Aorta (tissue), 5 donors: ENCODE data around the gene SYNE1. TPM values are rescaled to one million over a fixed set of nuclear protein-coding genes. Genes with fewer than 3 reads are reported as not detected.

Source experiments
- ATAC-seq: fragments of 200-7000 bp; cut with Tn5 transposase; one replicate; pipeline ENCODE4 v1.9.1; 2022; ENCODE audit warnings: moderate library complexity; ENCODE audit not compliant: low FRiP score
- DNase-seq, 2 donors: peaks; one replicate each; pipeline ENCODE4 v3.0.0-alpha.2; 2020
- H3K27ac ChIP-seq, 2 donors: one replicate each; pipeline ENCODE4 v1.5.1; 2013; ENCODE audit warnings: low read length in 2 of 2, mild to moderate bottlenecking in 2 of 2, moderate library complexity in 2 of 2, control low read depth in 1 of 2, inconsistent platforms in 1 of 2, low read depth in 1 of 2
- H3K27me3 ChIP-seq, 2 donors: one replicate each; pipeline ENCODE4 v1.6.1; 2013; ENCODE audit warnings: control low read depth in 1 of 2, low read length in 1 of 2, mild to moderate bottlenecking in 1 of 2, moderate library complexity in 1 of 2; ENCODE audit not compliant: insufficient read depth in 2 of 2, control insufficient read depth in 1 of 2
- H3K36me3 ChIP-seq, 2 donors: one replicate each; pipeline ENCODE4 v1.6.1; 2013; ENCODE audit warnings: control low read depth in 1 of 2, low read length in 1 of 2, mild to moderate bottlenecking in 1 of 2; ENCODE audit not compliant: insufficient read depth in 2 of 2, control insufficient read depth in 1 of 2
- H3K4me1 ChIP-seq, 2 donors: one replicate each; pipeline ENCODE4 v1.6.1; 2013; ENCODE audit warnings: low read length in 2 of 2, control low read depth in 1 of 2, mild to moderate bottlenecking in 1 of 2, moderate library complexity in 1 of 2; ENCODE audit not compliant: insufficient read depth in 2 of 2, control insufficient read depth in 1 of 2
- H3K4me3 ChIP-seq, 2 donors: one replicate each; pipeline ENCODE4 v1.5.1; 2013; ENCODE audit warnings: low read length in 2 of 2, control low read depth in 1 of 2, mild to moderate bottlenecking in 1 of 2
- H3K9me3 ChIP-seq: one replicate; pipeline ENCODE4 v1.6.1; 2013; ENCODE audit warnings: mild to moderate bottlenecking, low read length; ENCODE audit not compliant: control insufficient read depth
- WGBS, 2 donors: extraction: QIAGEN DNeasy Blood & Tissue Kit; methylation state at CpG; one replicate each; pipeline ENCODE4 v1.1.7; 2013; 5-methylcytosine and 5-hydroxymethylcytosine counted together
- intact Hi-C, 2 donors: fragments of 100-400 bp; cut with DNase I; formaldehyde crosslinking; loops; one replicate each; pipeline versions ENCODE4 v1.14.2 to v1.15.0; 2022
- polyA plus RNA-seq, 2 donors: library from polyadenylated mRNA; stranded (reverse); fragments of 200-250 nt; gene quantifications; one replicate each; pipeline ENCODE4 v1.2.3, GENCODE V29; 2013
- total RNA-seq, 2 donors: library from RNA; stranded (reverse); fragmentation: NEBNext Ultra II Directional; extraction: Animal tissue kit (Norgen Biotek cat#: 25700); gene quantifications; one replicate each; pipeline ENCODE4 v1.2.1, GENCODE V29; 2021
- donor health status: healthy with polysubstance abuse.
- donor health status: Bipolar disorder and iron deficiency.
- donor health status: DM: no; HTN: no; CAD: no.
- donor health status: DM: no; HTN: no; CAD: no.
- donor health status: DM: yes; HTN: yes; CAD: no.

SYNE1 gene
- total and polyA plus RNA-seq, 4 donors, result 54.3 to 356 (median 221) TPM

DNA sequence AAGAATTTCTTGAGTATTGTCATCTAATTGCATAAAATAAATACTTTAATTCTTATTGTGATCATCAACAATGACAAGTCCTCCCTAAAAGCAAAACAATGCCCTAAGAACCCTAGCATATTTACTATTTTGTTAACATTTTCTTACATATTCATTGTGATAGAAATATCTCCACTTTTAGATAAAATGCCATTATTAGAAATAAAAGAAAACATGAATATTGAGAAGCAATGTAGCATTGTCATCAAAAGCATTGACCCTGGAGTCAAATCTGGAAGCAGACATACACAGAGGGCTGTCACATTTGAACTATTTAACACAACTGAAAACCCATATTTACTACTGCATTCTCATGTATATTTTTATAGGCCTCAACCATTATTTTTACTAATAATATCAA, 257.7 kb downstream of the SYNE1 start:
- Histone ChIP-seq H3K27me3 (no peaks in the 10 kb centered on the region), H3K4me1 (peaks cover 0 to 2% of the 10 kb centered on the region in 2 donors), H3K27ac (peak overlapping the region in 1 of 2 donors; percentile 11), H3K4me3 (peak overlapping the region; percentile 86 to 91), H3K36me3 (peaks cover 0 to 6% of the 10 kb centered on the region in 2 donors), H3K9me3 (no peaks in the 10 kb centered on the region)
- intact Hi-C loops, result loop anchor here in 1 of 2 donors (5.0 kb wide), 1 partner anchor 53 kb away; no protein-coding TSS in a partner anchor
- DNase-seq (no peak), ATAC-seq (no peak)

GRCh38 chr6:152378169-152378568, 259.0 kb downstream of the SYNE1 start:
- WGBS, 2 donors, result 22 to 38% methylated on average over 4 of the region's 4 CpGs
- no peaks in the 10 kb centered on the region for H3K27me3 ChIP-seq
- peaks cover 0 to 2% of the 10 kb centered on the region in 2 donors for H3K4me1 ChIP-seq
- ATAC-seq (no peak), DNase-seq (no peak)
- intact Hi-C loops, result loop anchor here in 1 of 2 donors (5.0 kb wide), 1 partner anchor 54 kb away; no protein-coding TSS in a partner anchor
- no peaks in the 10 kb centered on the region for H3K9me3 ChIP-seq
- peak overlapping the region; percentile 56 to 70 for H3K4me3 ChIP-seq
- peaks cover 0 to 6% of the 10 kb centered on the region in 2 donors for H3K36me3 ChIP-seq
- H3K27ac ChIP-seq, result peak overlapping the region; percentile 67 to 70

- 94 to 96% methylated on average over 6 of the region's 6 CpGs for WGBS, 2 donors
- ATAC-seq (no peak), DNase-seq (no peak)
- Histone ChIP-seq H3K27me3 (no peaks in the 10 kb centered on the region), H3K9me3 (no peaks in the 10 kb centered on the region), H3K27ac (no peak overlapping the region), H3K4me3 (no peak overlapping the region), H3K36me3 (peaks cover 3 to 9% of the 10 kb centered on the region in 2 donors), H3K4me1 (peaks cover 0 to 1% of the 10 kb centered on the region in 2 donors)
- intact Hi-C loops, result loop anchor here in 1 of 2 donors (5.0 kb wide), 1 partner anchor 57 kb away; no protein-coding TSS in a partner anchor
Measured at GRCh38 chr6:152375197-152375596, 262.0 kb downstream of the SYNE1 start.

- Histone ChIP-seq H3K4me1 (peaks cover 1 to 2% of the 10 kb centered on the region in 2 donors), H3K4me3 (no peak overlapping the region), H3K36me3 (peaks cover 3 to 9% of the 10 kb centered on the region in 2 donors), H3K27ac (no peak overlapping the region), H3K9me3 (no peaks in the 10 kb centered on the region), H3K27me3 (no peaks in the 10 kb centered on the region)
- ATAC-seq, result no peak
- no peak for DNase-seq
- WGBS, 2 donors, result 96 to 100% methylated on average over 2 of the region's 2 CpGs
- intact Hi-C loops, result no loop called here
Measured at GRCh38 chr6:152372945-152373344, 264.2 kb downstream of the SYNE1 start.

DNA sequence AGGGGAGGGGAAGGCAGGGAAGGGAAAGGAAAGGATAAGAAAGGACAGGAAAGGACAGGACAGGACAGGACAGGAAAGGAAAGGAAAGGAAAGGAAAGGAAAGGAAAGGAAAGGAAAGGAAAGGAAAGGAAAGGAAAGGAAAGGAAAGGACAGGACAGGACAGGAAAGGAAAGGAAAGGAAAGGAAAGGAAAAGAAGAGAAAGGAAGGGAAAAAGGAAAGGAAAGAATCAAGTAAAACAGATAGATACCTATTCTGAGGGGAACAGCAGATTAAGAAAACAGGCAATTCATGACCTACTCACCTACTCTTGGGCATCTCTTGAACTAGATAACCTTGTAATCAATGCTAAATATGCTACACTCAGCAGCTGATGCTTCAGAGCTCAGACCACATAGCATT, 265.4 kb downstream of the SYNE1 start:
- H3K27me3 ChIP-seq, result no peaks in the 10 kb centered on the region
- H3K4me3 ChIP-seq, result no peak overlapping the region
- DNase-seq (no peak), ATAC-seq (no peak)
- no peaks in the 10 kb centered on the region for H3K9me3 ChIP-seq
- peaks cover 1 to 2% of the 10 kb centered on the region in 2 donors for H3K4me1 ChIP-seq
- peaks cover 3 to 13% of the 10 kb centered on the region in 2 donors for H3K36me3 ChIP-seq
- intact Hi-C loops, result no loop called here
- H3K27ac ChIP-seq, result no peak overlapping the region

DNA sequence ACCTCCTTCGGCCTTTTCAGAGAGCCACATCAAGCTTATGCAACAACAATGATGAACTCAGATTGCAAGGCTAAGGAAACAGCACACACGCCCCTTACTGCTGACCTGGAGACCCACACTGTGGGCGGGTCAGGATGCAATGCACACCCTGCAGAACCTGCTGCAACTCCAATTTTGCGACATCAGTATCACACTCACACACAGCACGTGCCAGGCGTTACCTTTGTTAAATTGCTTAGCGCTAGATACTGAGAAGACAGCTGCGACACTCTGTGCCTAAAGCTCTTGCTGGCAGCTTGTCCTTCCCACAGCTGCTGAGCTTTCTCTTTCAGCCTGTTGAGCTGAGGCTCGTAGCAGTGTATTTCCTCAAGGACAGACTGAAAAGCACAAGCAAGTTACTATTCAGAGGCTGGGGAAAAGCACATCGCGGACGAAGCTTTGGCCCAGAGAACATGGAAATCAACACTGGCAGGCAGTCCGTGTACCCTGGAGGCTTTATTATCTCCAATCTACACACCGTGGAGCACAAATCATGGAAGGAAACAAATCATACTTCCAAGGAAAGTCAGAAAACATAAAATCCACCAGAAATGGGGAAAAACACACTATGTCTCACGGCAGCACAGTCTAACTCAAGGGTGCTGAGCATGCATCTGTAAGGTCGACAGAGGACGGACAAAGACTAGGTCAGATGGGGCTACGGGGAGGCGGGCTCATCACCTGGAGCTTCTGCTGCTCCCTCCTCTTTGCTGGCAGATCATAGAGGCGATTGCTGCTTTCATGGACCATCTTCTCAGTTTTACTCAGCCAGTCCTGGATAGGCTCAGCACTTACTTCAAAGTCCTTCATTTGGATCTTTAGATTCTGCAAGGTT, 268.2 kb downstream of the SYNE1 start:
- Histone ChIP-seq H3K4me1 (peaks cover 1 to 2% of the 10 kb centered on the region in 2 donors), H3K27me3 (no peaks in the 10 kb centered on the region), H3K36me3 (peaks cover 3 to 10% of the 10 kb centered on the region in 2 donors), H3K9me3 (no peaks in the 10 kb centered on the region), H3K27ac (peak overlapping the region in 1 of 2 donors; percentile 66), H3K4me3 (no peak overlapping the region)
- DNase-seq (no peak), ATAC-seq (peak; percentile 81)
- 32 to 42% methylated on average over 20 of the region's 20 CpGs for WGBS, 2 donors
- intact Hi-C loops, result loop anchor here in 1 of 2 donors (5.0 kb wide), 1 partner anchor 103 kb away; no protein-coding TSS in a partner anchor

DNA sequence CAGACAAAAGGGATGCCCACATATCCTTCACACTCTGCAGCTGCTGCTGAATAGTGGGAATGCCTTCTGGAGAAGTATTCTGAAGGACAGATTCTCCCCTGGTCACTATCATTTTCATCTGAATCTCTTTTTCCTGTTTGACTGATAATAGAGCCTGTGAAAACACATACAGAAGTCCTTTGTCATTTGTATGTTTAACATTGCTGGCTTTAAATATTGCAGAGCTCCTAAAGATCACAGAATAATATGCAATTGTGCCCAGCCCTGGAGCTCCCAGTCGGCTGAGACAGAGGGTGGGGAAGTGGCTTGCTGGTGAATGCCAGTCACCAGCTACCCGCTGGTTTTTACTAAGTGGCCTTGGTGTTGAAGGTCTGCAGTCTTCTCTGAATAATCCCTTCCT, 272.3 kb downstream of the SYNE1 start:
- H3K36me3 ChIP-seq, result peaks cover 12 to 13% of the 10 kb centered on the region in 2 donors
- no peaks in the 10 kb centered on the region for H3K4me1 ChIP-seq
- H3K9me3 ChIP-seq, result no peaks in the 10 kb centered on the region
- intact Hi-C loops, result loop anchor here in 1 of 2 donors (5.0 kb wide), 1 partner anchor 107 kb away; no protein-coding TSS in a partner anchor
- H3K27me3 ChIP-seq, result no peaks in the 10 kb centered on the region
- ATAC-seq (no peak), DNase-seq (no peak)
- WGBS, 2 donors, result 68 to 77% methylated on average over 2 of the region's 2 CpGs
- no peak overlapping the region for H3K27ac ChIP-seq
- no peak overlapping the region for H3K4me3 ChIP-seq

GRCh38 chr6:152360034-152360433, 277.1 kb downstream of the SYNE1 start:
- H3K27me3 ChIP-seq, result no peaks in the 10 kb centered on the region
- H3K4me3 ChIP-seq, result no peak overlapping the region
- no peak for DNase-seq
- H3K27ac ChIP-seq, result no peak overlapping the region
- intact Hi-C loops, result no loop called here
- H3K9me3 ChIP-seq, result no peaks in the 10 kb centered on the region
- peaks cover 14 to 20% of the 10 kb centered on the region in 2 donors for H3K36me3 ChIP-seq
- ATAC-seq, result no peak
- 82 to 87% methylated on average over 6 of the region's 6 CpGs for WGBS, 2 donors
- H3K4me1 ChIP-seq, result no peaks in the 10 kb centered on the region
